ENCODE measurements around the gene GRK1. TPM values are rescaled to one million over a fixed set of nuclear protein-coding genes. Genes with fewer than 3 reads are reported as not detected.

GRK1 gene
- total and polyA plus RNA-seq, 2 of the 8 experiments (the other 6 are each of a cell fraction or from before 2014, with no cell fraction given) = 0.12 TPM; not detected in 1

DNA sequence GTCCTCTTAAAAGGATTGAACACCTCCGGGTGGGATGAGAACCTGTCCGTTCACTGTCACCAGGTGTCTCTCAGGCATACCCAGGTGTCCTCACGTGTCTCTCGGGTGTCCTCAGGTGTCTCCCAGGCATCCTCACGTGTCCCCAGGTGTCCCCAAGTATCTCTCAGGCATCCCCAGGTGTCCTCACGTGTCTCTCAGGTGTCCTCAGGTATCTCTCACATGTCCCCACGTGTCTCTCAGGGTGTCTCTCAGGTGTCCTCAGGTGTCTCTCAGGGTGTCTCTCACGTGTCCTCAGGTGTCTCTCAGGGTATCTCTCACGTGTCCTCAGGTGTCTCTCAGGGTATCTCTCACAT lies 42.8 kb upstream of the GRK1 start (continued):
- TF ChIP-seq JUND (IDR thresholded peaks at IDR 0.05; ENCODE audit: low read length) = no peak
- no peak for TF ChIP-seq TBP (IDR thresholded peaks at IDR 0.05; ENCODE audit: low read depth, low read length)
- no peak for TF ChIP-seq NRF1 (IDR thresholded peaks at IDR 0.05; ENCODE audit: low read depth, low read length)
- no peak for TF ChIP-seq KDM5A (IDR thresholded peaks at IDR 0.05; ENCODE audit: low read length)
- TF ChIP-seq BRCA1 (IDR thresholded peaks at IDR 0.05; ENCODE audit: low read depth, low read length) = no peak
- TF ChIP-seq, protein P1, sequence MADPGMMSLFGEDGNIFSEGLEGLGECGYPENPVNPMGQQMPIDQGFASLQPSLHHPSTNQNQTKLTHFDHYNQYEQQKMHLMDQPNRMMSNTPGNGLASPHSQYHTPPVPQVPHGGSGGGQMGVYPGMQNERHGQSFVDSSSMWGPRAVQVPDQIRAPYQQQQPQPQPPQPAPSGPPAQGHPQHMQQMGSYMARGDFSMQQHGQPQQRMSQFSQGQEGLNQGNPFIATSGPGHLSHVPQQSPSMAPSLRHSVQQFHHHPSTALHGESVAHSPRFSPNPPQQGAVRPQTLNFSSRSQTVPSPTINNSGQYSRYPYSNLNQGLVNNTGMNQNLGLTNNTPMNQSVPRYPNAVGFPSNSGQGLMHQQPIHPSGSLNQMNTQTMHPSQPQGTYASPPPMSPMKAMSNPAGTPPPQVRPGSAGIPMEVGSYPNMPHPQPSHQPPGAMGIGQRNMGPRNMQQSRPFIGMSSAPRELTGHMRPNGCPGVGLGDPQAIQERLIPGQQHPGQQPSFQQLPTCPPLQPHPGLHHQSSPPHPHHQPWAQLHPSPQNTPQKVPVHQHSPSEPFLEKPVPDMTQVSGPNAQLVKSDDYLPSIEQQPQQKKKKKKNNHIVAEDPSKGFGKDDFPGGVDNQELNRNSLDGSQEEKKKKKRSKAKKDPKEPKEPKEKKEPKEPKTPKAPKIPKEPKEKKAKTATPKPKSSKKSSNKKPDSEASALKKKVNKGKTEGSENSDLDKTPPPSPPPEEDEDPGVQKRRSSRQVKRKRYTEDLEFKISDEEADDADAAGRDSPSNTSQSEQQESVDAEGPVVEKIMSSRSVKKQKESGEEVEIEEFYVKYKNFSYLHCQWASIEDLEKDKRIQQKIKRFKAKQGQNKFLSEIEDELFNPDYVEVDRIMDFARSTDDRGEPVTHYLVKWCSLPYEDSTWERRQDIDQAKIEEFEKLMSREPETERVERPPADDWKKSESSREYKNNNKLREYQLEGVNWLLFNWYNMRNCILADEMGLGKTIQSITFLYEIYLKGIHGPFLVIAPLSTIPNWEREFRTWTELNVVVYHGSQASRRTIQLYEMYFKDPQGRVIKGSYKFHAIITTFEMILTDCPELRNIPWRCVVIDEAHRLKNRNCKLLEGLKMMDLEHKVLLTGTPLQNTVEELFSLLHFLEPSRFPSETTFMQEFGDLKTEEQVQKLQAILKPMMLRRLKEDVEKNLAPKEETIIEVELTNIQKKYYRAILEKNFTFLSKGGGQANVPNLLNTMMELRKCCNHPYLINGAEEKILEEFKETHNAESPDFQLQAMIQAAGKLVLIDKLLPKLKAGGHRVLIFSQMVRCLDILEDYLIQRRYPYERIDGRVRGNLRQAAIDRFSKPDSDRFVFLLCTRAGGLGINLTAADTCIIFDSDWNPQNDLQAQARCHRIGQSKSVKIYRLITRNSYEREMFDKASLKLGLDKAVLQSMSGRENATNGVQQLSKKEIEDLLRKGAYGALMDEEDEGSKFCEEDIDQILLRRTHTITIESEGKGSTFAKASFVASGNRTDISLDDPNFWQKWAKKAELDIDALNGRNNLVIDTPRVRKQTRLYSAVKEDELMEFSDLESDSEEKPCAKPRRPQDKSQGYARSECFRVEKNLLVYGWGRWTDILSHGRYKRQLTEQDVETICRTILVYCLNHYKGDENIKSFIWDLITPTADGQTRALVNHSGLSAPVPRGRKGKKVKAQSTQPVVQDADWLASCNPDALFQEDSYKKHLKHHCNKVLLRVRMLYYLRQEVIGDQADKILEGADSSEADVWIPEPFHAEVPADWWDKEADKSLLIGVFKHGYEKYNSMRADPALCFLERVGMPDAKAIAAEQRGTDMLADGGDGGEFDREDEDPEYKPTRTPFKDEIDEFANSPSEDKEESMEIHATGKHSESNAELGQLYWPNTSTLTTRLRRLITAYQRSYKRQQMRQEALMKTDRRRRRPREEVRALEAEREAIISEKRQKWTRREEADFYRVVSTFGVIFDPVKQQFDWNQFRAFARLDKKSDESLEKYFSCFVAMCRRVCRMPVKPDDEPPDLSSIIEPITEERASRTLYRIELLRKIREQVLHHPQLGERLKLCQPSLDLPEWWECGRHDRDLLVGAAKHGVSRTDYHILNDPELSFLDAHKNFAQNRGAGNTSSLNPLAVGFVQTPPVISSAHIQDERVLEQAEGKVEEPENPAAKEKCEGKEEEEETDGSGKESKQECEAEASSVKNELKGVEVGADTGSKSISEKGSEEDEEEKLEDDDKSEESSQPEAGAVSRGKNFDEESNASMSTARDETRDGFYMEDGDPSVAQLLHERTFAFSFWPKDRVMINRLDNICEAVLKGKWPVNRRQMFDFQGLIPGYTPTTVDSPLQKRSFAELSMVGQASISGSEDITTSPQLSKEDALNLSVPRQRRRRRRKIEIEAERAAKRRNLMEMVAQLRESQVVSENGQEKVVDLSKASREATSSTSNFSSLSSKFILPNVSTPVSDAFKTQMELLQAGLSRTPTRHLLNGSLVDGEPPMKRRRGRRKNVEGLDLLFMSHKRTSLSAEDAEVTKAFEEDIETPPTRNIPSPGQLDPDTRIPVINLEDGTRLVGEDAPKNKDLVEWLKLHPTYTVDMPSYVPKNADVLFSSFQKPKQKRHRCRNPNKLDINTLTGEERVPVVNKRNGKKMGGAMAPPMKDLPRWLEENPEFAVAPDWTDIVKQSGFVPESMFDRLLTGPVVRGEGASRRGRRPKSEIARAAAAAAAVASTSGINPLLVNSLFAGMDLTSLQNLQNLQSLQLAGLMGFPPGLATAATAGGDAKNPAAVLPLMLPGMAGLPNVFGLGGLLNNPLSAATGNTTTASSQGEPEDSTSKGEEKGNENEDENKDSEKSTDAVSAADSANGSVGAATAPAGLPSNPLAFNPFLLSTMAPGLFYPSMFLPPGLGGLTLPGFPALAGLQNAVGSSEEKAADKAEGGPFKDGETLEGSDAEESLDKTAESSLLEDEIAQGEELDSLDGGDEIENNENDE (IDR thresholded peaks at IDR 0.05; ENCODE audit: insufficient replicate concordance, low read length) = no peak
- no peak for TF ChIP-seq YY1 (IDR thresholded peaks at IDR 0.05; ENCODE audit: low read depth, low read length)
